GM19468 (cell line): ENCODE data around the gene NMT2.
A peak's percentile ranks its signal among the peaks of the same experiment; 100 is the strongest.

Source experiments
- ATAC-seq: cut with Tn5 transposase; IDR thresholded peaks from one replicate; pipeline ENCODE4 v1.9.1; 2021; ENCODE audit warnings: mild to moderate bottlenecking, moderate library complexity, moderate number of reproducible peaks; ENCODE audit not compliant: unreplicated experiment; ENCODE audit errors: extremely low read depth

NMT2 gene

DNA sequence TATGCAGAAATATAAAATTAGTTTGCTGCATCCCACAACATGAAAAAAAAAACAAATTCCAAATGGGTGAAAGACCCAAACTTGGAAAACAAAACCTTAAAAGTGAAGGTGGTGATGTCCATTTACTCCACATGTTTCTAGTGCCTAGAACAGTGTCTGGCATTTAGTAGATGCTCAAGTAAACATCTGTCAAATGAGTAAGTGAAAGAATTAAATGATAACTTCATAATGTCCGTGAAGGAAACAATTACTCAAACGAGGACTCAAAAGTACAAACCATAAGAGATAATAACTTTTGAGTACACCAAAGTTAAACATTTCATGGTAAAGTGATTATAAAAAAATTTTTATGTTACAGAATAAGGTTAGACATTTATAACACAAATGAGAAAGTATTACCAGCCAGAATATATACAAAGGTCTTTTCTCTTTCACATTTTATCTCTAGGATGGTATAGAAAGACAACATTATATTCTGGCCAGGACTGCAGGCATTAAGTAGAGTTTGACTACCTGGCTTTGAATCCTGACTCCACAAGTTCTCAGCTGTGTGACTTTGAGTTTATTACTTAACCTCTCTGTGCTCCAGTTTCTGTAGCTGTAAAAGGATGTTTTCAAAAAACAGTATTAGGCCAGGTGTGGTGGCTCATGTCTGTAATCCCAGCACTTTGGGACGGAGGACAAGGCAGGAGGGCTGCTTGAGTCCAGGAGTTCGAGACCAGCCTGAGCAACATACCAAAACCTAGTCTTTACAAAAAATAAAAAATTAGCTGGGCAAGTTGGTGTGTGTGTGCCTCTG lies 20.7 kb downstream of the NMT2 start:
- ATAC-seq, result no peak

DNA sequence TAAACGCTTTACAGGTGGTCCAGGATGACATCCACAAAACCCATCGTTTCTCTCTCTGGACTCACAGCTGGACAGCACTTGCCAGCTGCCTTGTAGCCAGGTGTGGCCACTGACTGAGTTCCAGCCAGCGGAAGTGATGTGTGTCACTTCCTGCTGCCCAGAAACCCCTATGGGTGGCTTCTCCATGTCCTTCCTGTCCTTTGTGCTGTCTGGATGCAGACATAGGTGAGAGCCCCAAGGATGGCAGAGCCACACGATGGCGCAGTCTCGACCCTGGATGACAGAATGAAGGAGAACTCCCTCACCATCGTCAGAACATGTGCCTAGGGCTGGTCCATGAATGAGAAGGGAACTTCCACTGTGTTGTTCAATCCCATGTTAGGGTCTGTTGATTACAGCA lies 22.1 kb downstream of the NMT2 start:
- ATAC-seq, result no peak

DNA sequence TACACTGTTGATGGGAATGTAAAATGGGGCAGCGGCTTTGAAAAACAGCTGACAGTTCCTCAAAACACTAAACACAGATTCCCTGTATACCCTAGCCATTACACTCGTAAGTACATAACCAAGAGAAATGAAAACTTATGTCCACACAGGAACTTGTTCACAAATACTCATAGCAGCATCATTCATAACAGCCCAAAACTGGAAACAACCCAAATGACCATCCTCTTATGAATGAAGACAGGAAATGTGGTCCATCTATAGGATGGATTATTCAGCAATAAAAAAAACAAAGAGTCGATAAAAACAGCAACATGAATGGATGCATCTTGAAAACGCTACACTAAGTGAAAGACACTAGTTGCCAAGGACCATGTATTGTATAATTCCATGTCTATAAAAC lies 23.7 kb downstream of the NMT2 start:
- no peak for ATAC-seq

DNA sequence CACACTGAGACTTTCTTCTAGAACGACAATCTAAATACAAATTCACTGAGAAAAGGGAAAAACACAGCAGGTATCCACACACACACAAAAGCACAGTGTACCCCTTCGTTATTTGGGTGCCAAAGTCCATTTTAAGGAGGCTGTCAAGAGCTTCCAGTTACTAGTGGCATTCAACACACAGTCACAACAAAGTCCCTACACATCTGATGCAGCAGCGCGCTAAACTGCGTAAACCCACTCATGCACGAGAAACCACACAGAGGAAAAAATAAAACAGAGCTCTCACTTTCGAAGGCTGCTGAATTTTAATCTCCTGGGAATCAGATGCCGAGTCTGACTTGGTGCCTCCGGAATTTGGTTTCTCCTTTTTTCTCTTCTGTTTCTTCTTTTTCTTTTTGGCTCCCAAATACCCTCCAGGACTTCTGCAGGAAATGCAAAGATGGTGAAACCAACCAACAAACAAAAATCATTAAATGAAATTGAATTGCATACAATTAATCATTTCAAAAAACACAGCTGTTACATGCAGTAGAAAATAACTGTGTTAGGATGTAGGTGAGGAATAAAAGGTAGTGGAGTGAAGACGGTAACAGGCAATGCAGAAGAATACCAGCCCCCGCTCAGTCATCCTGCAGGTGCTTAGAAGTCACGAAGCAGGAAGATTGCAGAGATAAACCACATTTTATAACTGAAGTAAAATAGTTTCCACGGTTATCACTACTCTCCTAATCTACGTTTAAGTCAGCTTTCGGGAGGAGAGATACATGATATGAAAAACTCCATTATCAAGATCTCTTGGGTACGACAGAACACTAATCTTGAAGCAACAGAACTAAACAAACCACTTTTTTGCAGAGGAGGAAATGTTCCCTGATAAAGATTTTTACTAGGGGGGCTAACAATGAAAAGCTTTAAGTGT lies 27.1 kb downstream of the NMT2 start:
- ATAC-seq, result peak; percentile 79

DNA sequence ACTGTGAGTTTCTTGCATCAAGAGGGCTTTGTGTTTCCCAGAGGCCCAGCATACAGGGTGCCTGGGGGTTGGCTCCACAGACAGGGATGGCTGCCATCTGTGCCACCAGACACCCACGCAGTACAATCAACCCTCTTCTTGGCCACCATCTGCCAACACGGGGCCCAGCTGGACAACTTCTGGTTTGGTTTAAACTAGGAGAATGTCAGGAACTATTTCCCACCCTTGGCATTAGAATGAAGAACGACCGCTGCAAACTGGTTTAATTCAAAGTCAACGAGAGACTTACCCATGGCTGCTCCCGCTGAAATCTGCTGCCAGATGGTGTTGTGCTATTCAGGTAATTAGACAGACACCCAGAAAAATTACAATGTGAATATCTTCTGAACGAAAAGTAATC lies 27.8 kb downstream of the NMT2 start:
- ATAC-seq, result no peak

DNA sequence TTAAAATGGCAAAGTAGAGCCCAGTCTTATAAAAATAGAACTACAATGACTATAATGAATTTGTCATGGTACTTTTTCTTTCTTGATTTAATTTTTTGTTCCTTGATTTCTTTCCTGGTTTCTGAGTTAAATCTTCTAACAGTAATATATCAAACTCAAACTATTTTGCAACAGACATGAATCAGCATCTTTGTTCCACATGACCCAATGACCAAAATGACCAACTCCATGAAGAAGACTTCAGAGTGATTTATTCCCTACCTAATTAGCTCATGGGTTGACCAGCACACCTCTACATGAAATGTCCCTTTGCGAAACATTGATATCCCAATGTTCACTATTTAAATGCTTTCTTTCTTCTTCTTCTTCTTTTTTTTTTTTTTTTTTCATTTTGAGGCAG lies 30.9 kb downstream of the NMT2 start:
- no peak for ATAC-seq

DNA sequence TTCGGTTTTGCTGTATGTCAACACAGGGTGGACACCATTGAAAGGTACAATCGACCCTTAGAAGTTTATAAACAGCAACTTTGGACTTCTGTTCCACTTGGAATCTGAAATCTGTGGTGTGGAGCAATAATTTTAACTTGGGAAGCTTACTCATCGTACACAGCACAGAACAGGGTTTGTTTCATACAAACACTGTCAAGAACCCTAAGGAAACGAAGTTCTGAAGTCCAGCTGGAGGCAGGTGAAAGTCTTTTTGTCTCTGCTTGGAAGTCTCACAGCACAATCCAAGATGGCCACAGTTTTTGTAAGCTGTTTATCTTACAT lies 31.5 kb downstream of the NMT2 start:
- no peak for ATAC-seq

DNA sequence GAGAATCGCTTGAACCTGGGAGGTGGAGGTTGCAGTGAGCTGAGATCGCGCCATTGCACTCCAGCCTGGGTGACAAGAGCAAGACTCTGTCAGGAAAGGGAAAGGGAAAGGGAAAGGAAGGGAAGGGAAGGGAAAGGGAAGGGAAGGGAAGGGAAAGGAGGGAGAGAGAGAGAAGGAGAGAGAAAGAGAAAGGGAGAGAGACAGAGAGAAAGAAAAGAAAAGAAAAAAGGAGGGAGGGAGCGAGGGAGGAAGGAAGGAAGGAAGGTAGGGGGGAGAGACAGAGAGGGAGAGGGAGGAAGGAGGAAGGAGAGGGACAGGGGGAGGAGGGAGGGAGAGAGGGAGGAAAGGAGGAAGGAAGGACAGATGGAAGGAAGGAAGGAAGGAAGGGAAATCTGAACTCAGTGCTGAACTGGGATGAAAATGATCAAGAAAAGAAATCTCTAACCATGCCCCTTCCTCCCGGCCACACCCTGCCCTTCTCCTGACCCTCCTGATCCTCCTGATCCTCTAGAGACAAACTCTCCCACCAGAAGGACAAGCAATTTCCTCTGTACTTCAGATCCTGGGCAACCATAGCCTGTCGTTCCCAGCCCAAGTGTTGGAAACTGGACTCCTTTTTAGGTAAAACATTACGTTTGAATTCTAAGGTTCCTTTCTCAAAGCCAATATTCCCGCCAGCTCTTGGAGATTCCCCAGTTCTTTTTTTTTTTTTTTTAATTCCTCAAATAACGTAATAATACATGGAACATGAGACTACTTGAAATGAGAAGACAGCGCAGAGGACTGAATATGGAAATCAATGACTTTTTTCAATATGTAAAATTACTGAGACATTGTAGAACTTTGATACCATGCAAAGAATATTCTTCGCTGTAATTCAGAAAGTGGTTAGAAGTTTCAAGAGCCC lies 32.1 kb downstream of the NMT2 start:
- no peak for ATAC-seq

DNA sequence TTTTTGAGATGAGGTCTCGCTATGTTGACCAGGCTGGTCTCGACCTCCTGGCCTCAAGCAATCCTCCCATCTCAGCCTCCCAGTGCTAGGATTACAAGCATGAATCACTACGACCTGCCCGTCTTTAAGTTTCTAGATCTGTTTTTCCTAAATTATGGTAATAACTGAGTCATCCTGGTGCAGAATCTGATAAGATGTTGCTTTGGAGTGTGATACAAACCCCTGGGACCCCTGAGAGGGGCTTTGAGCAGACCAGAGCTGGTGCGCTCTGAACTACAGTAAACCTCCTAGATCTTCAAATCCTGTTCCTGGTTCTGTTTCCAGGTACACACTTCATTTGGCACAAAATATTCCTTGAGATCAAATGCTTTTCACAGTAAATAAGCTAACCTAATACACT lies 37.2 kb downstream of the NMT2 start:
- no peak for ATAC-seq

DNA sequence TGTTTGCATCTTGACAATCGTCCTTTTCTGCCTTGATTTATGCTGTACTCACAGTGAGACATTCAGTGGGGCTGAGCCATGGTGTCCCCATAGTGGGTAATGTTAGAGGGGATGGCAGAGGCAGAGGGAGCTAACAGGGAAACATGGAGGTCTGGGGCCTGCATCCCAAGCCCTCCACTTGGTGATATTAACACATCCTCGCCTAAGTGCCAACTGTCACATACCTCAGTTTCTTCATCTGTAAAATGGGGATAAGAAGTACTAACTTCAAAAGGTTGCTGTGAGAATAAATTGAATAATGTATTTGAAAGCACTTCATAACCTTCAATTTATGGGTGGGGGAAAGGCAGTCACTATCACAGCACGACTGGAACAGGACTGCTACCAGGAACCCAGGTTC lies 43.6 kb downstream of the NMT2 start:
- no peak for ATAC-seq

DNA sequence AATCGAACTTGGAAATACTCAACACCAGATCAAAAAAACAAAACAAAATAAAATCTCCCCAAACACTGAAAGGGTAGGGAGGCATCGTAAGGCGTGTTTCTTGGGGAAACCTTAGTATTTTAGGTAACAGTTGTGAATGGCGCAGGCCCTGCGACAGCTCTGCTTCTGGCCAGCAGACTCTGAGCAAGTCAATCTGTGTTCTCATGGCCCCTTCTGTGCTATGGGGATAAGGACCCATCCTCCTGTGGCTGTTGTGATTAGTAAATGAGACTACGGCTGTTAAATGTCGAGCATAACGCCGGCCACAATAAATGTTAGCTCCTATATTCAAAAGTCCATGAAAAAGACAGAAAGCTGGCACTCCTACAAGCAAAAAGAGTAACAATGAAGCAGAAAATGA lies 44.3 kb downstream of the NMT2 start:
- no peak for ATAC-seq

DNA sequence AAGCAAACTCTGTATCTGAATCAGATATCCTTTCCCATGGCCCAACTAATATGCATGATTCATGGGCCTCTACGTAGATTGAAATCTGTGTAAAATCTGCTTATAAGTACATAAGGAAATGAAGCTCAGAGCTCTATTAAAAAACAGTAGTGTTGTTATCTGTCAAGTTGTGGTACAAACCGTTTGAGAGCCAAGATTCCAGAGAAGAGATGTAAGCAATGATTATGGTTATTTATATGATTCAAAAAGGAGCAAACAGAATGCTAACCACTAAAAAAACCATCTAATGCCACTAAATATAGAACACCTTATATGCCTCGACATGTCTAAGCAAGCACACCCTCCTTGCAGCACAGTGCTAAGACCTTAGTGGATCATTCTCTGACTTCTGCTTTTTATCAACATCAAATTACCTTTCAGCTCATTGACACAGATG lies 44.7 kb downstream of the NMT2 start:
- ATAC-seq, result no peak

DNA sequence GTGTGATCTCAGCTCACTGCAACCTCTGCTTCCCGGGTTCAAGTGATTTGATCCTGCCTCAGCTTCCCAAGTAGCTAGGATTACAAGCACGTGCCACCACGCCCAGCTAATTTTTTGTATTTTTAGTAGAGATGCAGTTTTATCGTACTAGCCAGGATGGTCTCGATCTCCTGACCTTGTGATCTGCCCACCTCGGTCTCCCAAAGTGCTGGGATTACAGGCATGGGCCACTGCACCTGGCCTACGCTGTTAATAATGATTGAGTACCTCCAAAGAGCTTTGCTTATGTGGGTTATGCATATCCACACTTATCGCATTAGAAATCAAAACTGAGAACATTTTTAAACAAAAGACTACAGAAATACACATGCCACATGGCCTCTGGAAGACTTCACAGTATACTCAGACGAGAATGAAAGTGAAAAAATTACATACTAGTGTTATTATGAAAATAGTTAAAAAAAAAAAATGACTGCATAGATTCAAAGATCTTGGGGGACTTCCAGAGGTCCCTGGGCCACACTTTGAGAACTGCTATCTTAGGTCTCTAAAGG lies 45.9 kb downstream of the NMT2 start:
- ATAC-seq, result peak; percentile 65

DNA sequence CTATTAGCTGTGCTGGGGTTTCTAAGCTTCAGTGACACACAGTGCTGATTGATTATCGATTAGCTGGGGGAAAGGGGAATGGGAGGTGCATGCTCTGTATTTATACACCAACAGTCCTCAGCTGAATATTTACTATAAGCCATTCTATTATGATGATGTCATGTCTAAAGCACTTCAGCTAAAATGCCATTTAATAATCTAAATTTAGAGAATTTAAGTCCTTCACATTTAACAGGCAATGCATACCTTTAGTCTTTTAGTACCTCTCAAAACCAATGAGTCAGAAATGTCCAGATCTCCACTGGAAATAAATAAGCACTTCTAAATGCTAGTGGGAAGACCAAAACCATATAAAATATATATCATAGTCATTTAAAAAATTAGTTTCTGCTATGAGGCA lies 46.8 kb downstream of the NMT2 start:
- ATAC-seq, result no peak

DNA sequence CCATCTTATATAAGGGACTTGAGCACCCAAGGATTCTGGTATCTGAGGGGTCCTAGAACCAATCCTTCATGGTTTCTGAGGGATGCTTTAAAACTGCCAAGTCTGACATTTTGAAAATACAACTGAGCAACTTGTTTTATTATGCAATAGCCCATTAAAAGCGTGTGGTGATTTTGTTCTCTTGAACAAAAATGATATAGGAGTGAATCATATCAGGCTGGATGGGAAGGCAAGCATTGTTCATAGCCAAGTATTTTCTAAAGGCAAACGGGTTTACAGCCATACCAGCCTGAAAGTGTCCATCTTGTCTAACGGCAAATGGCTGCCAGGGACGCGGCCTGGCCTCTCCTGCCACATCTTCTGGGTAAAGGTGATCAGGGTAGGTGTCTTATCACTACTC lies 48.0 kb downstream of the NMT2 start:
- ATAC-seq, result no peak

DNA sequence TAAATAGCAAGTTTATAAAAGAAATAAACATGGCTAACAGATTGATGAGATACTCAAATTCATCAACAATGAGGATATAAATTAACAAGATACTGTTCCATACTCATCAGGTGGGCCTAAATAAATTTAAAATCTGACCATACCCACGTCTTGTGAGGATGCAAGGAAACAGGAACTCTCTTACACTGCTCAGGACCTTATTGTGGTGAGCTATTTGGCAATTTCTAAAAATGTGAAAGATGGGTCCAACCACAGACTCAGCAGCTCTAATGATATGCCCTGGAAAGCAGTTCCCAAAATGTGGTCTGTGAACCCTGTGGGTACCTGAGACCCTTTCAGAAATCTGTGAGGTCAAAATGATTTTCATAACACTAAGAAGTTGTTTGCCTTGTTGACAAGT lies 49.9 kb downstream of the NMT2 start:
- ATAC-seq, result no peak

DNA sequence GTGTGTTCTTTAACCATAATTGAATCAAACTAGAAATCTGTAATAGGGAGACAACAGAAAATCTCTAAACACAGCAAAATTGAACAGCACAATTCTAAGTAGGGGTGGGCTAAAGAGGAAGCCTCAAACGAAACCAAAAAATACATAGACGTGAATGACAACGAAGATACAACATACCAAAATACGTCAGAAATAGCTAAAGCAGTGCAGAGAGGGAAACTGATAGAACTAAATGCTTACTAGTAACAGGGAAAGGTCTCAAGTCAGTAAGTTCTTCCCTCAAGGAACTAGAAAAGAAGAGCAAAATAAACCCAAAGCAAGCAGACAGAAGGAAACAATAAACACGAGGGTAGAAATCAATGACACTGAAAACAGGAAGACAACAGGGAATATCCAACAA lies 52.3 kb downstream of the NMT2 start:
- ATAC-seq, result no peak

DNA sequence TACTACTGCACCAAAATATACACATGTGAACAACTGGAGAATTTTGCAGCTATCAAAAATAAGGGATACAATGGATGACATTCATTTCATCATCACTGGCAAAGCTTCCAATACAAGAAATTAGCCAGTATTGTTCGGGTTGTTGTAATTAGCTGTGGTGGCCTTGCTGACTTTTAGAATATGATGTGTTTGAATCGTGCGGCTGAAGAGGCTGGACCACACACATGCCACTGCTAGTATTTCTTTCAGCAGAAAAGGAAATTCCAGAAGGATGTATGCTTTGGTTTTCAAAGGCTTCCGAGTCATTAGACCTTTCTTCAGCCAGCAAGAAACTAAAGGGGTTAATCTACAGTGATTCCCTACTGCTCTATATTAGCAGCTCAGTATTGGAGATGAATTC lies 54.7 kb downstream of the NMT2 start:
- no peak for ATAC-seq

DNA sequence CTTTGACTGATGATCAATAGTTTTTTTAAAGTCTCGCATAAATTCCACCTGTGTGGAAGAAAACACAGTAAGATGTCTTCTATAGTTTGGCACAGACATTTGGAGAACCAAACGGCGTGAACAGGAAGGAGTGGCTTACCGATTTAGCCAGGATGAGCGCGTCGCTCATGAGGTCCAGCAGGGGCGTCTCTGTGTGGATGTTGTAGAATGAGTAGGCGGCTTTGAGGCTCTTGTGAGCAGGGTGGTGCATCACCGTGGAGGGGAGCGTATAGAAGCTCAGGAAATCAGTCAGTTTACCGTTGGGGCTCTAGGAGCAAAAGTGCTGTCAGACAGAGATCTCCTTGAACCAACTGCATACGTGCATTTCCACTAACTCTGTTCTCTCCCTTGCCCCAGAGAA lies 55.8 kb downstream of the NMT2 start:
- ATAC-seq, result no peak

DNA sequence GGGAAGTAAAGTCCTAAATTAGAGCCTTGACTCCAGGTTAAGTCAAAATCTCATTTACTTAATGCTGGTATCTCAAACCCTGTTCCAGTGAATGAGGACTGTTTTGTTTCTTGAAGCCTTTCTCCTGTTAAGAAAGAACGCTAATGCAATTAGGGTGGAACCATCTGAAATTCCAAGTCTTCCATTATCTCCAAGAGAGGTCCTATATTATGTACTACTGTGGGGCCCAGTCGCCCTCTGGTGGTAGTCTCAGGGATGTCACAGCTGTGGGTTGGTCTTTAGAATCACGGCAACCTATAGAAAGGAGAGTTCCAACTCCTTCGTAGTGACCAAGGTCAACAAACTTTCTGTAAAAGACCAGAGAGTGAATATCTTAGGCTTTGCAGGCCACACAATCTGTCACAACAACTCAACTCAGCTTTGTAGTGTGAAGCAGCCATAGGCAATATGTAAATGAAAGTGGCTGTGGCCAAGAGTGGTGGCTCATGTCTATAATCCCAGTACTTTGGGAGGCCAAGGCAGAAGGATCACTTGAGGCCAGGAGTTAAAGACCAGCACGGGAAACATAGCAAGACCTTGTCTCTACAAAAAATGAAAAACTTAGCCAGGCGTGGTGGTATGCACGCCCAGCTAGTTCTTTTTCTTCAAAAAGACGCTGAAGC lies 62.0 kb downstream of the NMT2 start:
- no peak for ATAC-seq
